ENCODE results near the gene THBS3. TPM values are rescaled to one million over a fixed set of nuclear protein-coding genes. Genes with fewer than 3 reads are reported as not detected.
"Not testable (repeated sequence)": the region's sequence is repeated elsewhere in the genome, so short reads cannot be mapped to it uniquely, and the experiment has no call there.

THBS3 gene
- total RNA-seq, 5 donors from 2014 or later (not counting 1 experiment from before 2014, with no cell fraction given), result 24.1 to 43.9 (median 34.0) TPM

DNA sequence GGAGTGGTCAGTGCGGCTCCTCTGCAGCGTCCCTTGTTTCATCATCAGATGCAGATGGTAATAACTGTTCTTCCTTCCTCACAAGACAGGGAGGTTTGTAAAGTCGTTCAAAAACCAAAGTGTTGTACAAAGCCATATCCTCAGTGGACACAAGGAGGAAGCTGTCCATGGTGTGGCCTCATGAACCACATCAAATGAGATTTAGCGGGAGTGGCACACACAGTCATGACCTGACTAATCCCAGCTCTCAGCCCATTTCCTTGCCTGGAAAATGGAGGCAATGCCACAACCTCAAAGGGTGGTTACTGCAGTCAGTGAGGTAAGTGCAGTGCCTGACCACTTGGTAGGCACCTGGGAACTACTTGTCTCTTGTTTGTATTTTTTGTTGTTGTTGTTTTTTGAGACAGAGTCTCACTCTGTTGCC, 34.2 kb upstream of the THBS3 start:
- H3K4me3 Mint-ChIP-seq, result peak overlapping the region; percentile 7 to 93 (median 87)
- Histone ChIP-seq H3K27me3 (replicated peaks in 1 of 2; ENCODE audit: control insufficient read depth in 2 of 2, extremely low read depth in 1 of 2, insufficient read depth in 2 of 2, low read length in 1 of 2) (no peaks in the 10 kb centered on the region), H3K27ac (ENCODE audit: low read length) (peak overlapping the region; percentile 26), H3K9me3 (no peaks in the 10 kb centered on the region), H3K4me1 (ENCODE audit: control insufficient read depth in 1 of 2, extremely low read depth in 1 of 2, insufficient read depth in 2 of 2, low read length in 2 of 2) (peaks cover 19 to 47% of the 10 kb centered on the region in 2 experiments), H3K36me3 (ENCODE audit: control insufficient read depth in 2 of 2, extremely low read depth in 1 of 2, insufficient read depth in 1 of 2, low read length in 1 of 2) (peaks cover under 1 to 19% of the 10 kb centered on the region in 2 donors), H3K4me3 (ENCODE audit: control insufficient read depth in 1 of 2, extremely low read depth in 1 of 2, low read length in 1 of 2) (no peak overlapping the region)
- ATAC-seq (replicated peaks in 1 of 4) (no peak), DNase-seq (no peak)
- WGBS (ENCODE audit: insufficient coverage), result 67% methylated on average over 1 of the region's 4 CpGs
- ChIA-PET POLR2A (interaction anchor here in 1 of 2 donors (0.6 kb wide), 1 partner anchor 18 kb away, joined by 3 read pairs; no protein-coding TSS in a partner anchor), CTCF (interaction anchor here in 1 of 2 donors (0.7 kb wide), 1 partner anchor 916 kb away, joined by 3 read pairs; no protein-coding TSS in a partner anchor)
- peaks cover 45 to 57% (median 50%) of the 10 kb centered on the region in 3 donors for H3K4me1 Mint-ChIP-seq
- peaks cover 0 to 4% (median 0%) of the 10 kb centered on the region in 3 donors for H3K9me3 Mint-ChIP-seq
- H3K27me3 Mint-ChIP-seq, result peaks cover 3 to 4% of the 10 kb centered on the region in 2 donors
- peak overlapping the region; percentile 71 to 94 for H3K27ac Mint-ChIP-seq
- peaks cover 16% of the 10 kb centered on the region for H3K36me3 Mint-ChIP-seq

DNA sequence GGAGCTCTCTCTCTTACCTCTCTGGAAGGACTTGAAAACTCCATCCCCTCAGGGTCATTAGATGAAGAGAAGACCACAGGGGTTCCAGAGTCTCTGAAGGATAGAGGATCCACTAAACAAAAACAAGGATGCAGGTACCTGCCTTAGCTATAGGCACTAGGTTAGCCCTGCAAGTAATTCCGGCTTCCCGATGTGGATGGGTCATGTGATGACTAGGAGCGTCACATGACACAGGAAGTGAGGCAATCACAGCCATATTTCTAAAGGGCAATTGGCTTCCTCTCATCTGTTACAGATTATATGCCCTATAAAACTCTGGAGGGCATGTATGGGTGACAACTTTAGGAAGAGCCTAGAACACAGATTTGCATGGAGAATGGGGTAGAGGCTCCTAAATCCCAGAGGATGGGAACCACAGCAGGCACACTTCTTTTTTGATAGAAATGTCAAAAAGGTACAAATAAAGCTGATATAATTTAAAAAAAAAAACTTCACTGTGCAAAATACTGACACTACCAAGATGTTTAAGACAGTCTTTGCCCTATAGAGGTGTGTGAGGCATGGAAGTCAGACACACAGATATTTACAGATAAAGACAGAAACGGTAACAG, 33.5 kb upstream of the THBS3 start:
- POLR2A ChIA-PET, result interaction anchor here in 1 of 2 donors (0.6 kb wide), 2 partner anchors 18 to 324 kb away, joined by 3 read pairs; no protein-coding TSS in a partner anchor
- H3K27ac Mint-ChIP-seq, result peak overlapping the region; percentile 71 to 94
- H3K27ac ChIP-seq (ENCODE audit: low read length), result peak overlapping the region; percentile 26
- CTCF ChIA-PET, result interaction anchor here (0.7 to 1.2 kb wide), 4 partner anchors 11 to 47 kb away, joined by 3 read pairs; no protein-coding TSS in a partner anchor
- H3K9me3 ChIP-seq, result no peaks in the 10 kb centered on the region
- H3K4me3 Mint-ChIP-seq, result peak overlapping the region; percentile 83 to 93 (median 87)
- DNase-seq, result peak in 33 of 35 experiments; percentile 28 to 86 (median 57)
- peaks cover 3 to 4% of the 10 kb centered on the region in 2 donors for H3K27me3 Mint-ChIP-seq
- peak in 3 of 4 experiments; percentile 36 to 53 (median 39) for ATAC-seq (replicated peaks in 1 of 4)
- H3K4me3 ChIP-seq (ENCODE audit: control insufficient read depth in 1 of 2, extremely low read depth in 1 of 2, low read length in 1 of 2), result peak overlapping the region; percentile 42 to 53
- peaks cover 21% of the 10 kb centered on the region for H3K36me3 Mint-ChIP-seq
- peaks cover 7 to 25% of the 10 kb centered on the region in 2 donors for H3K36me3 ChIP-seq (ENCODE audit: control insufficient read depth in 2 of 2, extremely low read depth in 1 of 2, insufficient read depth in 1 of 2, low read length in 1 of 2)
- peaks cover 45 to 63% (median 50%) of the 10 kb centered on the region in 3 donors for H3K4me1 Mint-ChIP-seq
- peaks cover 19 to 51% of the 10 kb centered on the region in 2 experiments for H3K4me1 ChIP-seq (ENCODE audit: control insufficient read depth in 1 of 2, extremely low read depth in 1 of 2, insufficient read depth in 2 of 2, low read length in 2 of 2)
- H3K9me3 Mint-ChIP-seq, result peaks cover 0 to 4% (median 0%) of the 10 kb centered on the region in 3 donors
- WGBS (ENCODE audit: insufficient coverage), result 50% methylated on average over 1 of the region's 4 CpGs
- H3K27me3 ChIP-seq (replicated peaks in 1 of 2; ENCODE audit: control insufficient read depth in 2 of 2, extremely low read depth in 1 of 2, insufficient read depth in 2 of 2, low read length in 1 of 2), result no peaks in the 10 kb centered on the region

DNA sequence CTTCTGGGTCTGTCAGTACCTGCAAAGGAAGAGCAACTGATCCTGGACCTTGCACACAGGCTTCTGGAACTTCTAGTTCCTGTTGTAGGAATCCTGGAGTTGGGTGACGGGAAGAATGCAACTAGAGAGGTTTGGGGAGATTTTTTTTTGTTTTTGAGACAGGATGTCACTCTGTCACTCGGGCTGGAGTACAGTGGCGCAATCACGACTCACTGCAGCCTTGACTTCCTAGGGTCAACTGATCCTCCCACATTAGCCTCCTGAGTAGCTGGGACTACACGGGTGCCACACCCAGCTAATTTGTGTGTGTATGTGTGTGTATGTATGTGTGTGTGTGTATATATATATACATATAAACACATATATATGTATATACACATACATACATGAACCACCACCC, 28.8 kb upstream of the THBS3 start:
- 100% methylated on average over 1 of the region's 5 CpGs for WGBS (ENCODE audit: insufficient coverage)
- H3K4me1 Mint-ChIP-seq, result peaks cover 17 to 37% (median 26%) of the 10 kb centered on the region in 3 donors
- peaks cover 12 to 27% of the 10 kb centered on the region in 2 donors for H3K36me3 ChIP-seq (ENCODE audit: control insufficient read depth in 2 of 2, extremely low read depth in 1 of 2, insufficient read depth in 1 of 2, low read length in 1 of 2)
- H3K27ac ChIP-seq (ENCODE audit: low read length), result no peak overlapping the region
- H3K4me1 ChIP-seq (ENCODE audit: control insufficient read depth in 1 of 2, extremely low read depth in 1 of 2, insufficient read depth in 2 of 2, low read length in 2 of 2), result peaks cover 7 to 35% of the 10 kb centered on the region in 2 experiments
- ATAC-seq (replicated peaks in 1 of 4) (no peak), DNase-seq (no peak)
- no peaks in the 10 kb centered on the region for H3K9me3 ChIP-seq
- no peak overlapping the region for H3K4me3 Mint-ChIP-seq
- peak overlapping the region; percentile 8 to 59 for H3K27ac Mint-ChIP-seq
- ChIA-PET CTCF (no interaction called here), POLR2A (no interaction called here)
- no peaks in the 10 kb centered on the region for H3K27me3 Mint-ChIP-seq
- H3K9me3 Mint-ChIP-seq, result no peaks in the 10 kb centered on the region
- H3K36me3 Mint-ChIP-seq, result peaks cover 26% of the 10 kb centered on the region
- H3K27me3 ChIP-seq (replicated peaks in 1 of 2; ENCODE audit: control insufficient read depth in 2 of 2, extremely low read depth in 1 of 2, insufficient read depth in 2 of 2, low read length in 1 of 2), result no peaks in the 10 kb centered on the region
- H3K4me3 ChIP-seq (ENCODE audit: control insufficient read depth in 1 of 2, extremely low read depth in 1 of 2, low read length in 1 of 2), result no peak overlapping the region

DNA sequence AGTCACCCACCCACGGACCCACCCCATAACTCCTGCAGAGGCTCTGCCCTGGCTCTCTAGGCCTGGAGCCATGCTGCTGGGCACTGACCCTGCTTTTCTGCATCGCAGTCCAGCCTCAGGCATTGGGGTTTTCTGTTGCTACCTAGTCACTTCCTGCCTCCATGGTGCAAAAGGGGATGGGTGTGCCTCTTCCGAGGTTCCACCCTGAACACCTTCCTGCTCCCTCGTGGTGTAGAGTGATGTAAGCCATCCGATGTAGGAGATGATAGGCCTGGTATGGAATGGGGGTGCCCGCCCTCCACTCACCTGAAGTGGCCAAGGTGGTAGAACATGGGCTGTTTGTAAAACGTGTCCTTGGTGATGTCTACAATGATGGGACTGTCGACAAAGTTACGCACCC, 27.7 kb upstream of the THBS3 start:
- DNase-seq; POLR2A ChIA-PET; H3K4me3 ChIP-seq (ENCODE audit: control insufficient read depth in 1 of 2, extremely low read depth in 1 of 2, low read length in 1 of 2); H3K27ac ChIP-seq (ENCODE audit: low read length); H3K27me3 Mint-ChIP-seq; H3K9me3 Mint-ChIP-seq; CTCF ChIA-PET; H3K9me3 ChIP-seq; H3K27me3 ChIP-seq (replicated peaks in 1 of 2; ENCODE audit: control insufficient read depth in 2 of 2, extremely low read depth in 1 of 2, insufficient read depth in 2 of 2, low read length in 1 of 2): not testable (repeated sequence)
- Histone ChIP-seq H3K36me3 (ENCODE audit: control insufficient read depth in 2 of 2, extremely low read depth in 1 of 2, insufficient read depth in 1 of 2, low read length in 1 of 2) (peaks cover 12 to 27% of the 10 kb centered on the region in 2 donors), H3K4me1 (ENCODE audit: control insufficient read depth in 1 of 2, extremely low read depth in 1 of 2, insufficient read depth in 2 of 2, low read length in 2 of 2) (peaks cover 2 to 25% of the 10 kb centered on the region in 2 experiments)
- peaks cover 6 to 26% (median 15%) of the 10 kb centered on the region in 3 donors for H3K4me1 Mint-ChIP-seq
- ATAC-seq (replicated peaks in 1 of 4), result peak; percentile 21 to 57 (median 44)
- peak overlapping the region in 1 of 3 donors; percentile 45 for H3K4me3 Mint-ChIP-seq
- 100% methylated on average over 3 of the region's 9 CpGs for WGBS (ENCODE audit: insufficient coverage)
- peak overlapping the region; percentile 59 to 89 for H3K27ac Mint-ChIP-seq
- H3K36me3 Mint-ChIP-seq, result peaks cover 26% of the 10 kb centered on the region

DNA sequence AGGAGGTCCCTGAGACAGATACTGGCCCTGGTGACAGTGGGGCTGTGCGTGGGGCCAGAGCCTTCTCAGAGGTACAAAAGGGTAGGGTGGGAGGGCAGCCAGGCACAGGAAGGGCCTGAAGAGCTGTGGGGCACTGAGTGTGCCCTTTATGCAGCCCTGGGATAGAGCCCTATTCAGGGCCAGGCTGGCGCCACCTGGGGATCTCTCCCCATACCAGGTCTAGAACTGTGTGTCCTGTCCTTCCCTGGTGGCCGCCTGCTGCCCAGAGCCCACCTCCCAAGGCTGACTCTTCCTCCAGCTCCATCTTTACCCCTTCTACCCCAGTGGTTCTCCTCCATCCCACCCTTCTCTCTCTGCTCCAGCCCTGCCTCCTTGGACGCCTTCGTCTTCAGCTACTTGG, 25.8 kb upstream of the THBS3 start:
- H3K4me1 ChIP-seq (ENCODE audit: control insufficient read depth in 1 of 2, extremely low read depth in 1 of 2, insufficient read depth in 2 of 2, low read length in 2 of 2), result peaks cover 0 to 15% of the 10 kb centered on the region in 2 experiments

DNA sequence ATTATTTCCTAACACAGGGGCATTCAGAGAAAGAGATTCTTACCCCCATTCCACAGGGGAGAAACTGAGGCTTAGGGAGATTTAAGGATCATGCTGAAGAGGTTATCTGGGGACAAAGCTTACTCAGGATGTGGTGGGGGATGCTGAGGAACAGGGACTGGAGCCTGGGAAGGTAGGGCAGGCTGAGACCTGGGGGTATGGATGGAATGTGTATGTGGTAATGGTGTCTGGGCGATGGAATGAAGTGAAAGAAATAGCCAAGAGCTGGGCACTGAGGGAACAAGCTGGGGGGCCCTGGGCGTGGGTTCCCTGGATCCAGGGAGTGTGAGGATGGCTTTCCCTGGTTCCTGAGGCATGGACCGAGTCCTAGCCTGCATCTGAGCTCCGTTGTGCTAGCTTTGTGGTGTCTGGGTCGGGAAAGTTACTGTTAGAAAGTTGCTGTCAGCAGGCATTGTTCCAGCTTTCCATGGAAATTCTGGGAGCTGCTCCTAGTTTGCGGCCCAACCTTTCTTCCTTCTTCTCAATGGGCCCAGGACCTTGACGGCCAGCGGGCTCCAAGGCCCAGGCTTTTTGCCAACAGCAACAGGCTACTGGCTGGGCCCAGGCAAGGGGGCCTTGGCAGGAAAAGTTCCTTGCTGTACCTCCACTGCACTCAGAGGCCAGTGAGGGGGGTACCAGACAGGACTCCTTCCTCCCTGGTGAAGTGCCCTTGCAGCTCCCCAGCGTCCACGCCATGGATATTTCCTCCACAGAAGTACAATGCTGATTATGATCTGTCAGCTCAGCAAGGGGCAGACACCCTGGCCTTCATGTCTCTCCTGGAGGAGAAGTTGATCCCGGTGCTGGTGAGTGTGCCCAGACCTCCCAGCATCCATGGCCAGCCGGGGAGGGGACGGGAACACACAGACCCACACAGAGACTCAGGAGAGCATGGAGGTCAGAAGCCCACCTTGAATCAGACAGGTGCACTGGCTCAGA, 24.6 kb upstream of the THBS3 start:
- CTCF ChIA-PET; DNase-seq; H3K9me3 Mint-ChIP-seq; H3K27ac ChIP-seq (ENCODE audit: low read length); H3K4me3 Mint-ChIP-seq; H3K27me3 ChIP-seq (replicated peaks in 1 of 2; ENCODE audit: control insufficient read depth in 2 of 2, extremely low read depth in 1 of 2, insufficient read depth in 2 of 2, low read length in 1 of 2); POLR2A ChIA-PET; H3K9me3 ChIP-seq; H3K27me3 Mint-ChIP-seq; H3K4me3 ChIP-seq (ENCODE audit: control insufficient read depth in 1 of 2, extremely low read depth in 1 of 2, low read length in 1 of 2); ATAC-seq (replicated peaks in 1 of 4): not testable (repeated sequence)
- H3K4me1 Mint-ChIP-seq, result peaks cover 13 to 27% (median 18%) of the 10 kb centered on the region in 3 donors
- H3K4me1 ChIP-seq (ENCODE audit: control insufficient read depth in 1 of 2, extremely low read depth in 1 of 2, insufficient read depth in 2 of 2, low read length in 2 of 2), result peaks cover 4 to 22% of the 10 kb centered on the region in 2 experiments
- H3K36me3 ChIP-seq (ENCODE audit: control insufficient read depth in 2 of 2, extremely low read depth in 1 of 2, insufficient read depth in 1 of 2, low read length in 1 of 2), result peaks cover 11 to 12% of the 10 kb centered on the region in 2 donors
- H3K36me3 Mint-ChIP-seq, result peaks cover 14% of the 10 kb centered on the region
- 95% methylated on average over 6 of the region's 13 CpGs for WGBS (ENCODE audit: insufficient coverage)
- H3K27ac Mint-ChIP-seq, result peak overlapping the region; percentile 2 to 10

More for the DNA sequence above, 25.8 kb upstream of the THBS3 start:
- H3K9me3 ChIP-seq; H3K27ac Mint-ChIP-seq; DNase-seq; H3K27me3 Mint-ChIP-seq; H3K4me3 ChIP-seq (ENCODE audit: control insufficient read depth in 1 of 2, extremely low read depth in 1 of 2, low read length in 1 of 2); POLR2A ChIA-PET; H3K9me3 Mint-ChIP-seq; CTCF ChIA-PET; H3K27ac ChIP-seq (ENCODE audit: low read length); H3K4me3 Mint-ChIP-seq; H3K27me3 ChIP-seq (replicated peaks in 1 of 2; ENCODE audit: control insufficient read depth in 2 of 2, extremely low read depth in 1 of 2, insufficient read depth in 2 of 2, low read length in 1 of 2): not testable (repeated sequence)
- H3K36me3 ChIP-seq (ENCODE audit: control insufficient read depth in 2 of 2, extremely low read depth in 1 of 2, insufficient read depth in 1 of 2, low read length in 1 of 2), result peaks cover 12 to 20% of the 10 kb centered on the region in 2 donors
- H3K4me1 Mint-ChIP-seq, result peaks cover 6 to 19% (median 9%) of the 10 kb centered on the region in 3 donors
- WGBS (ENCODE audit: insufficient coverage), result no CpG with 5 or more reads among the region's 5 CpGs
- peak in 1 of 4 experiments; percentile 10 for ATAC-seq (replicated peaks in 1 of 4)
- peaks cover 23% of the 10 kb centered on the region for H3K36me3 Mint-ChIP-seq

All from T-cell (primary cell).